ENCODE measurements around the gene HS3ST1.

DNA sequence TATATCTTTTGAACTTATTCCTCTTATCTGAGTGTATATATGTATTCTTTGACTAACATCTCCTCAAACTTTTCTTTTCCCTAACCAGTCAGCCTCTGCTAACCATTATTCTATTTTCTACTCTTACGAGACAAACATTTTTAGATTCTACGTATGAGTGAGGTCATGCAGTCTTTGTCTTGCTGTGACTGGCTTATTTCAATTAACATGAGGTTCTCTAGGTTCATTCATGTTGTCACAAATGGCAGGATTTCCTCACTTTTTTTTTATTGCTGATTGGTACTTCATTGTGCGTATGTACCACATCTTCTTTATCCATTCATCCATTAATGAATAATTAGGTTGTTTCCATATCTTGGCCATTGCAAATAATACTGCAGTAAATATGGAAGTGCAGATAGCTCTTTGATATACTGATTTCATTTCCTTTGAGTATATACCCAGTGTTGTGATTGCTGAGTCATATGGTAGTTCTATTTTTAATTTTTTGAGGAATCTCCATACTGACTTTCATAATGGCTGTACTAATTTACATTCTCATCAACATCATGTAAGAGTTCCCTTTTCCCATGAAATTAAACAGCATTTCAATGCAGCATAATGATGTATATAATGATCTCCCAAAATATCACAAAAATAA lies 80.1 kb downstream of the HS3ST1 start:
- TF ChIP-seq POLR2A (IDR thresholded peaks at IDR 0.05; ENCODE audit: low read depth, low read length) = no peak
- no peak for TF ChIP-seq TAF1 (IDR thresholded peaks at IDR 0.05; ENCODE audit: low read depth, low read length)
- TF ChIP-seq POLR2AphosphoS5 (IDR thresholded peaks at IDR 0.05; ENCODE audit: low read depth, low read length) = no peak
- TF ChIP-seq POU2F2 (IDR thresholded peaks at IDR 0.05; ENCODE audit: low read depth, low read length) = no peak

Data from GM12891 (cell line).